Measurements from ENCODE around the gene HYDIN.

GRCh38 chr16:71257768-71258167, 27.2 kb upstream of the HYDIN start:
- TF ChIP-seq, protein P1, sequence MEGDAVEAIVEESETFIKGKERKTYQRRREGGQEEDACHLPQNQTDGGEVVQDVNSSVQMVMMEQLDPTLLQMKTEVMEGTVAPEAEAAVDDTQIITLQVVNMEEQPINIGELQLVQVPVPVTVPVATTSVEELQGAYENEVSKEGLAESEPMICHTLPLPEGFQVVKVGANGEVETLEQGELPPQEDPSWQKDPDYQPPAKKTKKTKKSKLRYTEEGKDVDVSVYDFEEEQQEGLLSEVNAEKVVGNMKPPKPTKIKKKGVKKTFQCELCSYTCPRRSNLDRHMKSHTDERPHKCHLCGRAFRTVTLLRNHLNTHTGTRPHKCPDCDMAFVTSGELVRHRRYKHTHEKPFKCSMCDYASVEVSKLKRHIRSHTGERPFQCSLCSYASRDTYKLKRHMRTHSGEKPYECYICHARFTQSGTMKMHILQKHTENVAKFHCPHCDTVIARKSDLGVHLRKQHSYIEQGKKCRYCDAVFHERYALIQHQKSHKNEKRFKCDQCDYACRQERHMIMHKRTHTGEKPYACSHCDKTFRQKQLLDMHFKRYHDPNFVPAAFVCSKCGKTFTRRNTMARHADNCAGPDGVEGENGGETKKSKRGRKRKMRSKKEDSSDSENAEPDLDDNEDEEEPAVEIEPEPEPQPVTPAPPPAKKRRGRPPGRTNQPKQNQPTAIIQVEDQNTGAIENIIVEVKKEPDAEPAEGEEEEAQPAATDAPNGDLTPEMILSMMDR (IDR thresholded peaks at IDR 0.05; ENCODE audit: poor library complexity) = no peak
- TF ChIP-seq EZH2 (IDR thresholded peaks at IDR 0.05; ENCODE audit: borderline replicate concordance) = no peak
- no peak for TF ChIP-seq EZH2phosphoT487 (IDR thresholded peaks at IDR 0.05; ENCODE audit: low read depth, severe bottlenecking, unreplicated experiment)
